ENCODE data around the gene CDHR2. TPM values are rescaled to one million over a fixed set of nuclear protein-coding genes. Genes with fewer than 3 reads are reported as not detected.

Gene CDHR2
- total RNA-seq, 1 donor = not detected

- no peak for TF ChIP-seq CTCF (IDR thresholded peaks at IDR 0.05; ENCODE audit: insufficient read depth, low read length)
- no peak for DNase-seq (ENCODE audit: low read depth)
- no peak overlapping the region for H3K4me3 ChIP-seq (ENCODE audit: low read depth, low read length)
These were observed 20.4 kb upstream of the CDHR2 start for GRCh38 chr5:176528761-176529115.

- no peak for TF ChIP-seq CTCF (IDR thresholded peaks at IDR 0.05; ENCODE audit: insufficient read depth, low read length)
- no peak for DNase-seq (ENCODE audit: low read depth)
- H3K4me3 ChIP-seq (ENCODE audit: low read depth, low read length) = no peak overlapping the region
These were observed 19.9 kb upstream of the CDHR2 start for GRCh38 chr5:176529116-176529740.

GRCh38 chr5:176529741-176530141 is 19.4 kb upstream of the CDHR2 start:
- no peak overlapping the region for H3K4me3 ChIP-seq (ENCODE audit: low read depth, low read length)
- DNase-seq (ENCODE audit: low read depth) = no peak
- no peak for TF ChIP-seq CTCF (IDR thresholded peaks at IDR 0.05; ENCODE audit: insufficient read depth, low read length)

GRCh38 chr5:176530393-176530982 is 18.7 kb upstream of the CDHR2 start:
- no peak for TF ChIP-seq CTCF (IDR thresholded peaks at IDR 0.05; ENCODE audit: insufficient read depth, low read length)
- no peak overlapping the region for H3K4me3 ChIP-seq (ENCODE audit: low read depth, low read length)
- no peak for DNase-seq (ENCODE audit: low read depth)

GRCh38 chr5:176530983-176531901 is 17.9 kb upstream of the CDHR2 start:
- no peak overlapping the region for H3K4me3 ChIP-seq (ENCODE audit: low read depth, low read length)
- no peak for TF ChIP-seq CTCF (IDR thresholded peaks at IDR 0.05; ENCODE audit: insufficient read depth, low read length)
- no peak for DNase-seq (ENCODE audit: low read depth)

- no peak for DNase-seq (ENCODE audit: low read depth)
- TF ChIP-seq CTCF (IDR thresholded peaks at IDR 0.05; ENCODE audit: insufficient read depth, low read length) = no peak
- no peak overlapping the region for H3K4me3 ChIP-seq (ENCODE audit: low read depth, low read length)
These were observed 17.1 kb upstream of the CDHR2 start for GRCh38 chr5:176531902-176532493.

Measured in fibroblast of the aortic adventitia (primary cell).